ENCODE measurements around the gene METTL4.
"Not testable (repeated sequence)": the region's sequence is repeated elsewhere in the genome, so short reads cannot be mapped to it uniquely, and the experiment has no call there.

Gene METTL4

DNA sequence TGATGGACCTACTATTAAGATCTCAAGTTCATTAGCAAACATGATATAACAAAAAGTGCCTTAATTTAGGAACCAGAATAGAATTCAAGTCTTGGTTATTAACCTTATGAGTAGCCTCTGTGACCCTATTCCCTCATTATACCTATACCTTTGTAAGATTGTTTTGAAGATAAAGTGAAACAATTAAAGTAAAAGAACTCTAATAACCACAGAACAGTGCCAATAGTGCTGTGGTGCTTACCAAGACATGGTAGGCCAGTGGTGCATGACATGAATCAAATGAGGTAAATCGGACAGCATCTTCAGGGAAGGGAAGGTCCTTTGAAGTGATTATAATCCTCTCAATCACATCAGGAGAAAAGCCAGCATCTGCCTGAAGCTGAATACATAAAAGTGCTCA is 36.4 kb downstream of the METTL4 start:
- no peak for DNase-seq (ENCODE audit: low spot score)
- in situ Hi-C loops (cut with MboI; ENCODE audit: low sequenced_read_pairs, unreplicated experiment) = loop anchor here (25.0 kb wide), 3 partner anchors 198 to 948 kb away; no protein-coding TSS in a partner anchor
- TF ChIP-seq, protein P1, sequence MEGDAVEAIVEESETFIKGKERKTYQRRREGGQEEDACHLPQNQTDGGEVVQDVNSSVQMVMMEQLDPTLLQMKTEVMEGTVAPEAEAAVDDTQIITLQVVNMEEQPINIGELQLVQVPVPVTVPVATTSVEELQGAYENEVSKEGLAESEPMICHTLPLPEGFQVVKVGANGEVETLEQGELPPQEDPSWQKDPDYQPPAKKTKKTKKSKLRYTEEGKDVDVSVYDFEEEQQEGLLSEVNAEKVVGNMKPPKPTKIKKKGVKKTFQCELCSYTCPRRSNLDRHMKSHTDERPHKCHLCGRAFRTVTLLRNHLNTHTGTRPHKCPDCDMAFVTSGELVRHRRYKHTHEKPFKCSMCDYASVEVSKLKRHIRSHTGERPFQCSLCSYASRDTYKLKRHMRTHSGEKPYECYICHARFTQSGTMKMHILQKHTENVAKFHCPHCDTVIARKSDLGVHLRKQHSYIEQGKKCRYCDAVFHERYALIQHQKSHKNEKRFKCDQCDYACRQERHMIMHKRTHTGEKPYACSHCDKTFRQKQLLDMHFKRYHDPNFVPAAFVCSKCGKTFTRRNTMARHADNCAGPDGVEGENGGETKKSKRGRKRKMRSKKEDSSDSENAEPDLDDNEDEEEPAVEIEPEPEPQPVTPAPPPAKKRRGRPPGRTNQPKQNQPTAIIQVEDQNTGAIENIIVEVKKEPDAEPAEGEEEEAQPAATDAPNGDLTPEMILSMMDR (IDR thresholded peaks at IDR 0.05; ENCODE audit: borderline replicate concordance, control extremely low read depth, extremely low read depth, insufficient read depth, missing control alignments) = no peak

DNA sequence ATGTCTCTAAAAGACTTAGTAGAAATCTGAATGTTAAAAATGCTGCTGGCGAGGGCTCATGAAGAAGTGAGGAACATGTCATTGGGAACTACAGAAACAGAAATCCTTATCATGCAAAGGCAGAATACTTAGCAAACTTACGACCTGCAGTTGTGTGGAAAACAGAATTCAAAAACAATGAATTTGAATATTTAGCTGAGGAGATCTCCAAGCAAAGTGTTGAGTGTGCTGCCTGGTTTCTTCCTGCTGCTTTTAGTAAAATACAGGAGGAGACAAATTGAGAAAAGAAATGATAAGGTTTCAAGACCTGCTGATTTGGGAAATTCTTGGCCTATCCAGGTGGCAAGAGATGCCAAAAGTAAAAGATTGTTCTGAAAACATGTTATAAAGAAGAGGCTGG is 38.5 kb downstream of the METTL4 start:
- no peak for DNase-seq (ENCODE audit: low spot score)
- in situ Hi-C loops (cut with MboI; ENCODE audit: low sequenced_read_pairs, unreplicated experiment) = loop anchor here (25.0 kb wide), 3 partner anchors 195 to 945 kb away; no protein-coding TSS in a partner anchor
- TF ChIP-seq, protein P1 (IDR thresholded peaks at IDR 0.05; ENCODE audit: borderline replicate concordance, control extremely low read depth, extremely low read depth, insufficient read depth, missing control alignments) = no peak

DNA sequence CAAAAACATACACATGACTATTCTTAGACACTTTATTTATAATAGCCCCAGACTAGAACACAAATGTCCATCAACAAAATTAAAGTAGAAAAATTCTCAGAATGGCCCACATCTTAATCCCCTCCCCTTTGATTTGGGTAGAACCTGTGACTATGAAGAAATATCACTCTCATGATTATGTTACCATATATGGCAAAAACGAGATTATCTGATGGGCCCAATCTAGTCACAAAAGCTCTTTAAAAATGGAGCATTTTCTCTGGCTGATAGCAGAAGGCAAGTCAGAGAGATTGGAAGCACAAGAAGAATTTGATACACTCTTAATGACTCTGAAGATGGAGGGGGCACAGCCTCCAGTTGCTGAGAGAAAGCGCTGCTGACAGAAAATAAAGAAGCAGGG is 39.6 kb downstream of the METTL4 start:
- in situ Hi-C loops (cut with MboI; ENCODE audit: low sequenced_read_pairs, unreplicated experiment) = loop anchor here (25.0 kb wide), 3 partner anchors 194 to 944 kb away; no protein-coding TSS in a partner anchor
- TF ChIP-seq, protein P1 (IDR thresholded peaks at IDR 0.05; ENCODE audit: borderline replicate concordance, control extremely low read depth, extremely low read depth, insufficient read depth, missing control alignments) = no peak
- DNase-seq (ENCODE audit: low spot score) = no peak

DNA sequence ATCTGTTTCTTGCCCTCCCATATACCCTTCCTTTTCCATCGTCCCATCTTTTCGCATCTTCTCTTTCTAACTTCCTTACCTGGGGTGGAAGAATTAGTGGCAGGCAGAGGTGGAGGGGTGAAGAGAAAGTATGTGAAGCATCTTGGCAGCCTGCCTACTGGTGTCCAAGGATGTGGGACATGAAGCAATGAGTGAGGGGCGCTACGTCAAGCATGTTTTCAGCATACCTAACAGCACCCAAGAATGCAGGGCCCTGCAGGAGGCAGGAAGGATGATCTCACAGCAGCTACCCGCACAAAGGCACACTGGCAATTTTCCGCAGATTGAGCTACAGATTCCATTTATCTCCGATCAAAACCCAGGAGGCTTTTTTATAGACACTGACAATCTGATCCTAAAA is 42.2 kb downstream of the METTL4 start:
- in situ Hi-C loops (cut with MboI; ENCODE audit: low sequenced_read_pairs, unreplicated experiment) = loop anchor here (25.0 kb wide), 3 partner anchors 192 to 942 kb away; no protein-coding TSS in a partner anchor

DNA sequence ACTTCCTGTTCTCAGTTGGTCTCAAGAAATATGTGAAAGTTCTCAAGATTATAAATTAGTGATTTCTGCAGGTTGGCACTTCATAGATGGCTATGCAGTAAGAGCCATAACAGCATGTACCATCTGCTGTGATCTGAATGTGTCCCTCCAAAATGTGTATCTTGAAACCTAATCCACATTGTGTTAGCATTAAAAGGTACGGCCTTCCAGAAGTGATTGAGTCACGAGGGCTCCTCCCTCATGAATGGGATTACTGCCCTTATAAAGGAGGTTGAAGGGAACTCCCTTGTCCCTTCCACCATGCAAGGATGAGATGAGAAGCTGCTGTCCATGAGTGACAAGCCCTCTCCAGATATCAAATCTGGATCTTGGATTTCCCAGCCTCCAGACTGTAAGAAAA is 45.0 kb downstream of the METTL4 start:
- in situ Hi-C loops (cut with MboI; ENCODE audit: low sequenced_read_pairs, unreplicated experiment) = loop anchor here (25.0 kb wide), 3 partner anchors 189 to 939 kb away; no protein-coding TSS in a partner anchor
- DNase-seq (ENCODE audit: low spot score) = no peak
- TF ChIP-seq, protein P1 (IDR thresholded peaks at IDR 0.05; ENCODE audit: borderline replicate concordance, control extremely low read depth, extremely low read depth, insufficient read depth, missing control alignments) = no peak

More for the DNA sequence above, 42.2 kb downstream of the METTL4 start:
- DNase-seq (ENCODE audit: low spot score) = no peak
- TF ChIP-seq, protein P1 (IDR thresholded peaks at IDR 0.05; ENCODE audit: borderline replicate concordance, control extremely low read depth, extremely low read depth, insufficient read depth, missing control alignments) = no peak

DNA sequence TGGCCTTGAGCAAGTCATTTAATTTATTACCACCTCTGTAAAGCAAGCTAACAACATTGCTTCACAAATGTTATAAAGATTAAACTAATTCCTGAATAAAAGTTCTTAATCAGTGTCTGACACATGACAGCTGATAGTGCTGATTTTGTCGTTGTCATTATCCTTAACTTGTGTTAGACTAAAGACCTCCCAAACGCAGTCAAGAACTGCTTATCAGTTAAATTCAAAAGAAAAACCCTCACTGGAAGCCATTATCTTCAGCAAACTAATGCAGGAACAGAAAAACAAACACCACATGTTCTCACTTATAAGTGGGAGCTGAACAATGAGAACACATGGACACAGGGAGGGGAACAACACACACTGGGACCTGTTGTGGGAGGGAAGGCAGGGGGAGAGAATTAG is 46.5 kb downstream of the METTL4 start:
- not testable (repeated sequence) for DNase-seq (ENCODE audit: low spot score)
- in situ Hi-C loops (cut with MboI; ENCODE audit: low sequenced_read_pairs, unreplicated experiment) = loop anchor here (25.0 kb wide), 3 partner anchors 187 to 937 kb away; no protein-coding TSS in a partner anchor

DNA sequence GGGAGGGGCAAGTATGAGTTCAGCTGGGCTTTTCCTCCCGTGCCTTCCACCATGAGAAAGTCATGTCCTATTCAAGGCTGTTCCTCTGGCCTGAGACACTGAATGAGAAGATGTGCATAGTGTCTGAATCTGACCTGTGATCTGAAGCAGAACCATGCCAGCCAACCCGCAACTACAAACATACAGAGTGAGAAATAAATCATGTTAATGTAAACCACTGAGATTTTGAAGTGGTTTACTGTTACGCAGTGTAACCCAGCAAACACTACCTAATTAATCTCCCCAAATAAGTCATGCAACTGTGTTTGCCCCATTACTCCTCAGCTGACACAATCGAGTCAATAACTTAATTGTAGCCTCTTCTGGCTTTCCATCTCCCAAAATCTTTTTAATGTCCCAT is 49.2 kb downstream of the METTL4 start:
- in situ Hi-C loops (cut with MboI; ENCODE audit: low sequenced_read_pairs, unreplicated experiment) = no loop called here
- TF ChIP-seq, protein P1 (IDR thresholded peaks at IDR 0.05; ENCODE audit: borderline replicate concordance, control extremely low read depth, extremely low read depth, insufficient read depth, missing control alignments) = no peak
- no peak for DNase-seq (ENCODE audit: low spot score)
